HCT116 (cell line): Measurements from ENCODE around the gene FBXW4. TPM values are rescaled to one million over a fixed set of nuclear protein-coding genes. Genes with fewer than 3 reads are reported as not detected.

ENCODE experiments used
- ATAC-seq: fragments of 200-7000 bp; cut with Tn5 transposase; 2 replicates; pipeline ENCODE4 v1.9.1; 2020; ENCODE audit warnings: mild to moderate bottlenecking, moderate library complexity
- BruUV-seq: library from RNA; stranded (reverse); fragments of 400-500 nt; replicated peaks from 2 replicates; lab custom pipeline; 2021; lab: Mats Ljungman, UMichigan
- CTCF ChIA-PET: fragments of 300-600 bp; sonication (Branson Sonifier 250); formaldehyde crosslinking; loops from one replicate; lab custom pipeline; 2021; ENCODE audit warnings: antibody characterized with exemption; lab: Charles Lee
- POLR2A ChIA-PET: fragments of 300-600, 350-600 bp; sonication (Branson Sonifier 250); formaldehyde crosslinking; loops from one replicate; lab custom pipeline; 2021; ENCODE audit warnings: antibody characterized with exemption; lab: Charles Lee
- RAD21 ChIA-PET, 2 experiments: fragments of 300-600 bp; sonication (Branson Sonifier 250); formaldehyde crosslinking; loops; one replicate each; lab custom pipeline; 2023; ENCODE audit warnings: low total read pairs in 2 of 2; ENCODE audit not compliant: uncharacterized antibody in 2 of 2, unreplicated experiment in 2 of 2, low non-redundant PET in 1 of 2; lab: Charles Lee
- DNase-seq: peaks from one replicate; pipeline ENCODE4 v3.0.0-alpha.2; 2010; ENCODE audit warnings: low read depth, low spot score
- H2AFZ ChIP-seq: fragments of 200-600 bp; shearing (Covaris generic), sonication (generic); 2 replicates; pipeline ENCODE4 v1.6.1; 2017; ENCODE audit warnings: low read depth, mixed run types, mixed read lengths, antibody characterized with exemption, low read length; ENCODE audit not compliant: poor library complexity, severe bottlenecking
- H3K27ac ChIP-seq: 2 replicates; pipeline ENCODE4 v1.5.1; 2012; ENCODE audit warnings: low read depth, low read length
- H3K27me3 ChIP-seq: fragments of 200-600 bp; sonication (generic); 2 replicates; pipeline ENCODE4 v1.6.1; 2016; ENCODE audit warnings: mixed run types, low read length, mixed read lengths; ENCODE audit not compliant: insufficient read depth
- H3K36me3 ChIP-seq, 2 experiments: fragments of 200-500 bp in 1 of 2; fragments of 200-600 bp in 1 of 2; sonication (Bioruptor generic) in 1 of 2; sonication (generic) in 1 of 2; 2 replicates each; pipeline versions ENCODE4 v1.5.1 to v1.6.1; 2014 to 2016; ENCODE audit warnings: low read length in 2 of 2, inconsistent platforms in 1 of 2, mixed read lengths in 1 of 2, mixed run types in 1 of 2; ENCODE audit not compliant: insufficient read depth in 2 of 2, control insufficient read depth in 1 of 2
- H3K4me1 ChIP-seq, 2 experiments: fragments of 200-600 bp in 1 of 2; sonication (generic) in 1 of 2; 2 replicates each; pipeline versions ENCODE4 v1.5.1 to v1.6.1; 2012 to 2017; ENCODE audit warnings: low read length in 2 of 2, inconsistent platforms in 1 of 2, mild to moderate bottlenecking in 1 of 2, mixed read lengths in 1 of 2, mixed run types in 1 of 2, moderate library complexity in 1 of 2; ENCODE audit not compliant: insufficient read depth in 2 of 2, control insufficient read depth in 1 of 2
- H3K4me2 ChIP-seq: fragments of 200-600 bp; sonication (generic); 2 replicates; pipeline ENCODE4 v1.6.1; 2017; ENCODE audit warnings: mixed run types, low read length, mixed read lengths
- H3K4me3 ChIP-seq, 2 experiments: fragments of 200-600 bp in 1 of 2; sonication (generic) in 1 of 2; replicated peaks in 1 of 2; 2 replicates each; pipeline ENCODE4 v1.5.1; 2011 to 2016; ENCODE audit warnings: low read length in 2 of 2, control low read depth in 1 of 2, low read depth in 1 of 2, mild to moderate bottlenecking in 1 of 2, mixed read lengths in 1 of 2, mixed run types in 1 of 2
- H3K79me2 ChIP-seq: fragments of 200-600 bp; sonication (generic); 2 replicates; pipeline ENCODE4 v1.6.1; 2017; ENCODE audit warnings: mild to moderate bottlenecking, mixed run types, low read length, moderate library complexity, mixed read lengths; ENCODE audit not compliant: insufficient read depth
- H3K9ac ChIP-seq: fragments of 200-600 bp; sonication (generic); 2 replicates; pipeline ENCODE4 v1.6.1; 2016; ENCODE audit warnings: low read length, mixed read lengths
- H3K9me2 ChIP-seq: fragments of 200-600 bp; sonication (generic), shearing (Covaris generic); 2 replicates; pipeline ENCODE4 v1.6.1; 2017; ENCODE audit warnings: mixed run types, mild to moderate bottlenecking, moderate library complexity; ENCODE audit not compliant: insufficient read depth
- H3K9me3 ChIP-seq, 2 experiments: fragments of 200-500 bp in 1 of 2; fragments of 200-600 bp in 1 of 2; sonication (Bioruptor generic) in 1 of 2; sonication (generic) in 1 of 2; 2 replicates each; pipeline ENCODE4 v1.6.1; 2014 to 2017; ENCODE audit warnings: low read length in 2 of 2, mixed read lengths in 2 of 2, inconsistent platforms in 1 of 2, low read depth in 1 of 2, mild to moderate bottlenecking in 1 of 2, mixed run types in 1 of 2, moderate library complexity in 1 of 2; ENCODE audit not compliant: control insufficient read depth in 1 of 2, insufficient read depth in 1 of 2
- H4K20me1 ChIP-seq: fragments of 200-600 bp; sonication (generic), shearing (Covaris generic); 2 replicates; pipeline ENCODE4 v1.6.1; 2017; ENCODE audit warnings: mixed run types, mild to moderate bottlenecking, moderate library complexity; ENCODE audit not compliant: insufficient read depth
- CEBPB ChIP-seq: IDR thresholded peaks from 2 replicates; pipeline ENCODE4 v1.6.1; 2012; ENCODE audit warnings: low read depth
- EGR1 ChIP-seq: IDR thresholded peaks from 2 replicates; pipeline ENCODE4 v1.6.1; 2012; ENCODE audit warnings: low read depth
- FOSL1 ChIP-seq: IDR thresholded peaks from 2 replicates; pipeline ENCODE4 v1.6.1; 2012; ENCODE audit warnings: low read depth
- POLR2AphosphoS5 ChIP-seq: IDR thresholded peaks from 2 replicates; pipeline ENCODE4 v1.6.1; 2011; ENCODE audit warnings: mild to moderate bottlenecking, low read depth, low read length, moderate library complexity
- YY1 ChIP-seq: IDR thresholded peaks from 2 replicates; pipeline ENCODE4 v1.6.1; 2011; ENCODE audit warnings: low read length, low read depth, moderate library complexity, mild to moderate bottlenecking; ENCODE audit not compliant: insufficient replicate concordance; ENCODE audit errors: extremely low read depth
- ZFX ChIP-seq: fragments of 450-650 bp; IDR thresholded peaks from 2 replicates; pipeline ENCODE4 v1.6.1; 2017
- ZNF274 ChIP-seq: fragments of 200-500 bp; sonication (Bioruptor generic); IDR thresholded peaks from 2 replicates; pipeline ENCODE4 v1.6.1; 2014; ENCODE audit warnings: mild to moderate bottlenecking, low read depth, low read length, inconsistent platforms
- intact Hi-C: fragments of 100-400 bp; cut with micrococcal nuclease; formaldehyde crosslinking; loops from 2 replicates; pipeline ENCODE4 v1.10.0; 2022
- total RNA-seq: library from RNA; stranded (reverse); gene quantifications from one replicate; pipeline ENCODE4 v1.2.1, GENCODE V29; 2021; ENCODE audit not compliant: unreplicated experiment
- TF ChIP-seq, protein P1 (sequence below): IDR thresholded peaks from 2 replicates; pipeline ENCODE4 v1.6.1; 2012

FBXW4 gene
- total RNA-seq, 1 experiment from 2014 or later, result 35.3 TPM

DNA sequence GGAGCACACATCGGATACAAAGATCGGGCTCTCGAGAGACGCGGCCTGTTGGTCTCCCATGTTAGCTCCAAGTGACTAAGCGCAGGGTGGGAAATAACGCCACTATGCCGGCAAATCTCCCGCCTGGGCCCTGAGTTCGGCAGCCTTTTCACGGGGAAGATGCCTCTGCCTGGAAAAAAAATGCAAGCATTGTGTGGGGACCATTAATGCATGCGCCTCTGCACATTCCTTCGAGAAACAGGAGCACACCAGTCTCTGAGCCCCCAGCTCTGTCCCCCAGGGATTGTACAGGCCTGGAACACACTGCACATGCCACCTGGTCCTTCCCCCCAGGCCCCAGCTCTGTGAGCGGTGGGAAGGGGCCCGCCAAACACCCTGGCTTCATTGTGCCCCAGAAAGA is 44.1 kb downstream of the FBXW4 start:
- Histone ChIP-seq H2AFZ (no peak overlapping the region), H3K27me3 (no peaks in the 10 kb centered on the region), H3K9ac (no peak overlapping the region), H3K9me3 (no peaks in the 10 kb centered on the region), H3K4me1 (no peaks in the 10 kb centered on the region), H3K79me2 (no peaks in the 10 kb centered on the region), H3K4me3 (no peak overlapping the region), H3K4me2 (no peak overlapping the region), H3K36me3 (no peaks in the 10 kb centered on the region), H4K20me1 (no peaks in the 10 kb centered on the region), H3K27ac (no peak overlapping the region), H3K9me2 (no peaks in the 10 kb centered on the region)
- ATAC-seq (no peak), DNase-seq (no peak)
- TF ChIP-seq CEBPB, result no peak
- TF ChIP-seq ZNF274, result no peak
- TF ChIP-seq, protein P1, sequence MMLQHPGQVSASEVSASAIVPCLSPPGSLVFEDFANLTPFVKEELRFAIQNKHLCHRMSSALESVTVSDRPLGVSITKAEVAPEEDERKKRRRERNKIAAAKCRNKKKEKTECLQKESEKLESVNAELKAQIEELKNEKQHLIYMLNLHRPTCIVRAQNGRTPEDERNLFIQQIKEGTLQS, result no peak
- RAD21 ChIA-PET, result no interaction called here
- CTCF ChIA-PET, result no interaction called here
- POLR2A ChIA-PET, result no interaction called here
- intact Hi-C loops, result no loop called here
- BruUV-seq, result no TSS peak

GRCh38 chr10:101649525-101650085 is 45.4 kb downstream of the FBXW4 start:
- no peaks in the 10 kb centered on the region for H3K9me3 ChIP-seq
- no peaks in the 10 kb centered on the region for H3K27me3 ChIP-seq
- ChIA-PET CTCF (interaction anchor here (1.5 kb wide), 1 partner anchor 47 kb away, joined by 4 read pairs; no protein-coding TSS in a partner anchor), RAD21 (no interaction called here), POLR2A (no interaction called here)
- H2AFZ ChIP-seq, result no peak overlapping the region
- no peaks in the 10 kb centered on the region for H3K79me2 ChIP-seq
- no peaks in the 10 kb centered on the region for H4K20me1 ChIP-seq
- H3K27ac ChIP-seq, result no peak overlapping the region
- no peaks in the 10 kb centered on the region for H3K36me3 ChIP-seq
- no peak overlapping the region for H3K4me2 ChIP-seq
- intact Hi-C loops, result no loop called here
- no TSS peak for BruUV-seq
- no peak overlapping the region for H3K9ac ChIP-seq
- DNase-seq (no peak), ATAC-seq (no peak)
- H3K9me2 ChIP-seq, result no peaks in the 10 kb centered on the region
- H3K4me1 ChIP-seq, result no peaks in the 10 kb centered on the region
- TF ChIP-seq CEBPB (no peak), EGR1 (no peak), FOSL1 (no peak), YY1 (no peak), ZFX (no peak), POLR2AphosphoS5 (no peak)
- no peak overlapping the region for H3K4me3 ChIP-seq
